HCT116 (cell line): Measurements from ENCODE around the gene GPC5. TPM values are rescaled to one million over a fixed set of nuclear protein-coding genes. Genes with fewer than 3 reads are reported as not detected.

ENCODE experiments used
- ATAC-seq: fragments of 200-7000 bp; cut with Tn5 transposase; 2 replicates; pipeline ENCODE4 v1.9.1; 2020; ENCODE audit warnings: mild to moderate bottlenecking, moderate library complexity
- BruUV-seq: library from RNA; stranded (reverse); fragments of 400-500 nt; replicated peaks from 2 replicates; lab custom pipeline; 2021; lab: Mats Ljungman, UMichigan
- CTCF ChIA-PET: fragments of 300-600 bp; sonication (Branson Sonifier 250); formaldehyde crosslinking; loops from one replicate; lab custom pipeline; 2021; ENCODE audit warnings: antibody characterized with exemption; lab: Charles Lee
- POLR2A ChIA-PET: fragments of 300-600, 350-600 bp; sonication (Branson Sonifier 250); formaldehyde crosslinking; loops from one replicate; lab custom pipeline; 2021; ENCODE audit warnings: antibody characterized with exemption; lab: Charles Lee
- RAD21 ChIA-PET, 2 experiments: fragments of 300-600 bp; sonication (Branson Sonifier 250); formaldehyde crosslinking; loops; one replicate each; lab custom pipeline; 2023; ENCODE audit warnings: low total read pairs in 2 of 2; ENCODE audit not compliant: uncharacterized antibody in 2 of 2, unreplicated experiment in 2 of 2, low non-redundant PET in 1 of 2; lab: Charles Lee
- DNase-seq: peaks from one replicate; pipeline ENCODE4 v3.0.0-alpha.2; 2010; ENCODE audit warnings: low read depth, low spot score
- H2AFZ ChIP-seq: fragments of 200-600 bp; shearing (Covaris generic), sonication (generic); 2 replicates; pipeline ENCODE4 v1.6.1; 2017; ENCODE audit warnings: low read depth, mixed run types, mixed read lengths, antibody characterized with exemption, low read length; ENCODE audit not compliant: poor library complexity, severe bottlenecking
- H3K27ac ChIP-seq: 2 replicates; pipeline ENCODE4 v1.5.1; 2012; ENCODE audit warnings: low read depth, low read length
- H3K27me3 ChIP-seq: fragments of 200-600 bp; sonication (generic); 2 replicates; pipeline ENCODE4 v1.6.1; 2016; ENCODE audit warnings: mixed run types, low read length, mixed read lengths; ENCODE audit not compliant: insufficient read depth
- H3K36me3 ChIP-seq, 2 experiments: fragments of 200-500 bp in 1 of 2; fragments of 200-600 bp in 1 of 2; sonication (Bioruptor generic) in 1 of 2; sonication (generic) in 1 of 2; 2 replicates each; pipeline versions ENCODE4 v1.5.1 to v1.6.1; 2014 to 2016; ENCODE audit warnings: low read length in 2 of 2, inconsistent platforms in 1 of 2, mixed read lengths in 1 of 2, mixed run types in 1 of 2; ENCODE audit not compliant: insufficient read depth in 2 of 2, control insufficient read depth in 1 of 2
- H3K4me1 ChIP-seq, 2 experiments: fragments of 200-600 bp in 1 of 2; sonication (generic) in 1 of 2; 2 replicates each; pipeline versions ENCODE4 v1.5.1 to v1.6.1; 2012 to 2017; ENCODE audit warnings: low read length in 2 of 2, inconsistent platforms in 1 of 2, mild to moderate bottlenecking in 1 of 2, mixed read lengths in 1 of 2, mixed run types in 1 of 2, moderate library complexity in 1 of 2; ENCODE audit not compliant: insufficient read depth in 2 of 2, control insufficient read depth in 1 of 2
- H3K4me2 ChIP-seq: fragments of 200-600 bp; sonication (generic); 2 replicates; pipeline ENCODE4 v1.6.1; 2017; ENCODE audit warnings: mixed run types, low read length, mixed read lengths
- H3K4me3 ChIP-seq, 2 experiments: fragments of 200-600 bp in 1 of 2; sonication (generic) in 1 of 2; replicated peaks in 1 of 2; 2 replicates each; pipeline ENCODE4 v1.5.1; 2011 to 2016; ENCODE audit warnings: low read length in 2 of 2, control low read depth in 1 of 2, low read depth in 1 of 2, mild to moderate bottlenecking in 1 of 2, mixed read lengths in 1 of 2, mixed run types in 1 of 2
- H3K79me2 ChIP-seq: fragments of 200-600 bp; sonication (generic); 2 replicates; pipeline ENCODE4 v1.6.1; 2017; ENCODE audit warnings: mild to moderate bottlenecking, mixed run types, low read length, moderate library complexity, mixed read lengths; ENCODE audit not compliant: insufficient read depth
- H3K9ac ChIP-seq: fragments of 200-600 bp; sonication (generic); 2 replicates; pipeline ENCODE4 v1.6.1; 2016; ENCODE audit warnings: low read length, mixed read lengths
- H3K9me2 ChIP-seq: fragments of 200-600 bp; sonication (generic), shearing (Covaris generic); 2 replicates; pipeline ENCODE4 v1.6.1; 2017; ENCODE audit warnings: mixed run types, mild to moderate bottlenecking, moderate library complexity; ENCODE audit not compliant: insufficient read depth
- H3K9me3 ChIP-seq, 2 experiments: fragments of 200-500 bp in 1 of 2; fragments of 200-600 bp in 1 of 2; sonication (Bioruptor generic) in 1 of 2; sonication (generic) in 1 of 2; 2 replicates each; pipeline ENCODE4 v1.6.1; 2014 to 2017; ENCODE audit warnings: low read length in 2 of 2, mixed read lengths in 2 of 2, inconsistent platforms in 1 of 2, low read depth in 1 of 2, mild to moderate bottlenecking in 1 of 2, mixed run types in 1 of 2, moderate library complexity in 1 of 2; ENCODE audit not compliant: control insufficient read depth in 1 of 2, insufficient read depth in 1 of 2
- H4K20me1 ChIP-seq: fragments of 200-600 bp; sonication (generic), shearing (Covaris generic); 2 replicates; pipeline ENCODE4 v1.6.1; 2017; ENCODE audit warnings: mixed run types, mild to moderate bottlenecking, moderate library complexity; ENCODE audit not compliant: insufficient read depth
- CBX3 ChIP-seq: IDR thresholded peaks from 2 replicates; pipeline ENCODE4 v1.6.1; 2012; ENCODE audit warnings: low read depth
- CEBPB ChIP-seq: IDR thresholded peaks from 2 replicates; pipeline ENCODE4 v1.6.1; 2012; ENCODE audit warnings: low read depth
- EGR1 ChIP-seq: IDR thresholded peaks from 2 replicates; pipeline ENCODE4 v1.6.1; 2012; ENCODE audit warnings: low read depth
- ELF1 ChIP-seq: IDR thresholded peaks from 2 replicates; pipeline ENCODE4 v1.6.1; 2012; ENCODE audit warnings: low read depth, borderline replicate concordance
- EZH2 ChIP-seq: fragments of 200-600 bp; sonication (generic); IDR thresholded peaks from 2 replicates; pipeline ENCODE4 v1.6.1; 2017; ENCODE audit warnings: antibody characterized with exemption, mixed run types
- EZH2phosphoT487 ChIP-seq: fragments of 200-600 bp; IDR thresholded peaks from 2 replicates; pipeline ENCODE4 v1.6.1; 2018; ENCODE audit warnings: antibody characterized with exemption, borderline replicate concordance
- FOSL1 ChIP-seq: IDR thresholded peaks from 2 replicates; pipeline ENCODE4 v1.6.1; 2012; ENCODE audit warnings: low read depth
- JUND ChIP-seq: IDR thresholded peaks from 2 replicates; pipeline ENCODE4 v1.6.1; 2012
- POLR2A ChIP-seq: IDR thresholded peaks from 2 replicates; pipeline ENCODE4 v1.7.0; 2011; ENCODE audit warnings: borderline replicate concordance; ENCODE audit not compliant: insufficient read depth, insufficient read length; ENCODE audit errors: extremely low read depth
- RAD21 ChIP-seq: IDR thresholded peaks from 2 replicates; pipeline ENCODE4 v1.6.1; 2012; ENCODE audit warnings: low read depth, mild to moderate bottlenecking
- SIN3A ChIP-seq: IDR thresholded peaks from 2 replicates; pipeline ENCODE4 v1.6.1; 2012; ENCODE audit warnings: low read depth
- SP1 ChIP-seq: IDR thresholded peaks from 2 replicates; pipeline ENCODE4 v1.6.1; 2012; ENCODE audit warnings: low read depth
- TCF7L2 ChIP-seq: IDR thresholded peaks from 2 replicates; pipeline ENCODE4 v1.7.0; 2011; ENCODE audit warnings: borderline replicate concordance, inconsistent platforms; ENCODE audit not compliant: insufficient read depth, insufficient read length; ENCODE audit errors: extremely low read depth
- ZFX ChIP-seq: fragments of 450-650 bp; IDR thresholded peaks from 2 replicates; pipeline ENCODE4 v1.6.1; 2017
- intact Hi-C: fragments of 100-400 bp; cut with micrococcal nuclease; formaldehyde crosslinking; loops from 2 replicates; pipeline ENCODE4 v1.10.0; 2022
- total RNA-seq: library from RNA; stranded (reverse); gene quantifications from one replicate; pipeline ENCODE4 v1.2.1, GENCODE V29; 2021; ENCODE audit not compliant: unreplicated experiment
- TF ChIP-seq, protein P1 (sequence below): IDR thresholded peaks from 2 replicates; pipeline ENCODE4 v1.6.1; 2011; ENCODE audit warnings: mild to moderate bottlenecking, low read length, moderate library complexity; ENCODE audit not compliant: insufficient replicate concordance; ENCODE audit errors: extremely low read depth
- TF ChIP-seq, protein P2 (sequence below): IDR thresholded peaks from 2 replicates; pipeline ENCODE4 v1.6.1; 2012
- TF ChIP-seq, protein P3 (sequence below), 3 experiments: fragments of 200-600 bp in 1 of 3; sonication (generic) in 1 of 3; IDR thresholded peaks in 2 of 3; conservative IDR thresholded peaks in 1 of 3; 2 replicates each; pipeline ENCODE4 v1.5.1; 2012 to 2017; ENCODE audit warnings: low read depth in 2 of 3, low read length in 2 of 3, antibody characterized with exemption in 1 of 3, borderline replicate concordance in 1 of 3, control low read depth in 1 of 3, mild to moderate bottlenecking in 1 of 3, mixed read lengths in 1 of 3, mixed run types in 1 of 3, moderate library complexity in 1 of 3; ENCODE audit not compliant: insufficient read depth in 1 of 3

The GPC5 gene
- total RNA-seq, 1 experiment from 2014 or later: not detected

DNA sequence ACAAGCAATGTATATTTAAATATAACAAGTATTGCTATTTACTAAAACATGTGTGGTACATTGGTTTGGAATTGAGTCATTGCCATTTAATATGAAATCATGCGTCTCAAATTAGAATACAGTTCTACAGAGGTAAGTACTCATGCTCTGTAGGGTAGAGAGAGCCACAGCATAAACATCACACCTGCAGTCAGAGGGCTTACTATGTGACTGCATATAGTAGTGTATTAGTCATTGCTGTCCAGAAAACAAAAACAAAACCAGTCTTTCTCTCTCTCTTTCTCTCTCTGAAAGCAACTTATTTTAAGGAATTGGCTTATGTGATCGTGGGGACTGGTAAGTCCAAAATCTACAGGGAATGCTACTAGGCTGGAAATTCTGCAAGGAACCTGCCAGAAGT is 370.3 kb downstream of the GPC5 start (continued):
- TF ChIP-seq FOSL1: no peak
- TF ChIP-seq CEBPB: no peak
- TF ChIP-seq, protein P1, sequence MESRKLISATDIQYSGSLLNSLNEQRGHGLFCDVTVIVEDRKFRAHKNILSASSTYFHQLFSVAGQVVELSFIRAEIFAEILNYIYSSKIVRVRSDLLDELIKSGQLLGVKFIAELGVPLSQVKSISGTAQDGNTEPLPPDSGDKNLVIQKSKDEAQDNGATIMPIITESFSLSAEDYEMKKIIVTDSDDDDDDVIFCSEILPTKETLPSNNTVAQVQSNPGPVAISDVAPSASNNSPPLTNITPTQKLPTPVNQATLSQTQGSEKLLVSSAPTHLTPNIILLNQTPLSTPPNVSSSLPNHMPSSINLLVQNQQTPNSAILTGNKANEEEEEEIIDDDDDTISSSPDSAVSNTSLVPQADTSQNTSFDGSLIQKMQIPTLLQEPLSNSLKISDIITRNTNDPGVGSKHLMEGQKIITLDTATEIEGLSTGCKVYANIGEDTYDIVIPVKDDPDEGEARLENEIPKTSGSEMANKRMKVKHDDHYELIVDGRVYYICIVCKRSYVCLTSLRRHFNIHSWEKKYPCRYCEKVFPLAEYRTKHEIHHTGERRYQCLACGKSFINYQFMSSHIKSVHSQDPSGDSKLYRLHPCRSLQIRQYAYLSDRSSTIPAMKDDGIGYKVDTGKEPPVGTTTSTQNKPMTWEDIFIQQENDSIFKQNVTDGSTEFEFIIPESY: no peak
- TF ChIP-seq TCF7L2: no peak
- no peak for TF ChIP-seq SP1
- TF ChIP-seq CBX3: no peak
- no peak for TF ChIP-seq EZH2phosphoT487
- no peak for TF ChIP-seq ELF1
- no peak for TF ChIP-seq EGR1
- no peak for TF ChIP-seq ZFX
- TF ChIP-seq EZH2: no peak
- no peak for TF ChIP-seq JUND
- TF ChIP-seq RAD21: no peak

DNA sequence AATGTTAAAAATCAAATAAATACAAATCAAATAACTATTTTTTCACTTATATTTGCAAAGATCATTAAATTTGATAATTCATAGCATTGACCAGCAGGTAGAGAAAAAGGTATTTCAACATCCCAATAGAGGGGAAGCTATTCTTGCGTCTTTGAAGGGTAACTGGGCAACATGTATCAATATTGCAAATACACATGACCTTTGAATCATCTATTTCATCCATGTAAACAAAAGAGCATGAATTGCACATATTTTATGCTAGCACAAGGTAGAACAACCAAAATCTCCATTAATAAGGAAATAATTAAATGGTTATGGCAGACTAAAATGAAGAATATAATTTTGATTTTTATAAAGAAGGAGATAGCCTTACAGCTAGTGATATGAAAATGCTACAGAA is 372.8 kb downstream of the GPC5 start:
- ChIA-PET POLR2A (no interaction called here), RAD21 (no interaction called here), CTCF (no interaction called here)
- Histone ChIP-seq H2AFZ (no peak overlapping the region), H3K27me3 (no peaks in the 10 kb centered on the region), H3K79me2 (no peaks in the 10 kb centered on the region), H3K27ac (no peak overlapping the region), H3K36me3 (no peaks in the 10 kb centered on the region), H3K4me3 (no peak overlapping the region), H3K9me2 (no peaks in the 10 kb centered on the region), H3K4me2 (no peak overlapping the region), H3K9ac (no peak overlapping the region), H3K9me3 (peaks cover 13 to 33% of the 10 kb centered on the region in 2 experiments; a peak in 2 of 4 replicates), H4K20me1 (no peaks in the 10 kb centered on the region), H3K4me1 (no peaks in the 10 kb centered on the region)
- no TSS peak for BruUV-seq
- TF ChIP-seq EZH2phosphoT487 (no peak), POLR2A (no peak), JUND (no peak), SIN3A (no peak), EGR1 (no peak), ZFX (no peak), TCF7L2 (no peak), EZH2 (no peak), ELF1 (no peak)
- TF ChIP-seq, protein P1: no peak
- TF ChIP-seq, protein P2, sequence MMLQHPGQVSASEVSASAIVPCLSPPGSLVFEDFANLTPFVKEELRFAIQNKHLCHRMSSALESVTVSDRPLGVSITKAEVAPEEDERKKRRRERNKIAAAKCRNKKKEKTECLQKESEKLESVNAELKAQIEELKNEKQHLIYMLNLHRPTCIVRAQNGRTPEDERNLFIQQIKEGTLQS: no peak
- TF ChIP-seq, protein P3, sequence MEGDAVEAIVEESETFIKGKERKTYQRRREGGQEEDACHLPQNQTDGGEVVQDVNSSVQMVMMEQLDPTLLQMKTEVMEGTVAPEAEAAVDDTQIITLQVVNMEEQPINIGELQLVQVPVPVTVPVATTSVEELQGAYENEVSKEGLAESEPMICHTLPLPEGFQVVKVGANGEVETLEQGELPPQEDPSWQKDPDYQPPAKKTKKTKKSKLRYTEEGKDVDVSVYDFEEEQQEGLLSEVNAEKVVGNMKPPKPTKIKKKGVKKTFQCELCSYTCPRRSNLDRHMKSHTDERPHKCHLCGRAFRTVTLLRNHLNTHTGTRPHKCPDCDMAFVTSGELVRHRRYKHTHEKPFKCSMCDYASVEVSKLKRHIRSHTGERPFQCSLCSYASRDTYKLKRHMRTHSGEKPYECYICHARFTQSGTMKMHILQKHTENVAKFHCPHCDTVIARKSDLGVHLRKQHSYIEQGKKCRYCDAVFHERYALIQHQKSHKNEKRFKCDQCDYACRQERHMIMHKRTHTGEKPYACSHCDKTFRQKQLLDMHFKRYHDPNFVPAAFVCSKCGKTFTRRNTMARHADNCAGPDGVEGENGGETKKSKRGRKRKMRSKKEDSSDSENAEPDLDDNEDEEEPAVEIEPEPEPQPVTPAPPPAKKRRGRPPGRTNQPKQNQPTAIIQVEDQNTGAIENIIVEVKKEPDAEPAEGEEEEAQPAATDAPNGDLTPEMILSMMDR (IDR thresholded peaks at IDR 0.05 in 2 of 3, conservative IDR thresholded peaks at IDR 0.05 in 1 of 3; ENCODE audit: borderline replicate concordance in 1 of 3, insufficient read depth in 1 of 3, low read depth in 2 of 3, low read length in 2 of 3): no peak
- ATAC-seq (no peak), DNase-seq (no peak)
- intact Hi-C loops: no loop called here
